ENCODE results near the gene CNOT11. TPM values are rescaled to one million over a fixed set of nuclear protein-coding genes. Genes with fewer than 3 reads are reported as not detected.
A peak's percentile ranks its signal among the peaks of the same experiment; 100 is the strongest.

CNOT11 gene
- total and polyA plus RNA-seq, 2 donors (not counting 1 experiment from before 2014, with no cell fraction given) = 16.3 to 53.1 TPM

GRCh38 chr2:101307950-101308431 lies 55.3 kb downstream of the CNOT11 start:
- Histone ChIP-seq H3K27me3 (ENCODE audit: control insufficient read depth, insufficient read depth, low read length) (no peaks in the 10 kb centered on the region), H2AFZ (ENCODE audit: low read length) (peak overlapping the region; percentile 37), H3K79me2 (ENCODE audit: control insufficient read depth, insufficient read depth, low read length) (peaks cover 52% of the 10 kb centered on the region), H3K9me3 (ENCODE audit: control insufficient read depth, insufficient read depth, low read depth, low read length) (no peaks in the 10 kb centered on the region), H3K27ac (ENCODE audit: insufficient read depth, low read length) (peak overlapping the region; percentile 68), H3K4me1 (ENCODE audit: control insufficient read depth, extremely low read depth, insufficient read depth, low read length) (peaks cover 9% of the 10 kb centered on the region), H3K4me2 (ENCODE audit: extremely low read depth, insufficient read depth, low read length) (peak overlapping the region; percentile 99), H4K20me1 (ENCODE audit: control insufficient read depth, extremely low read depth, insufficient read depth, low read length) (peaks cover 2% of the 10 kb centered on the region), H3K9ac (ENCODE audit: insufficient read depth, low read length) (peak overlapping the region; percentile 84), H3K4me3 (replicated peaks in 1 of 4; ENCODE audit: control extremely low read depth in 1 of 4, insufficient read depth in 1 of 4, low read depth in 3 of 4, low read length in 4 of 4) (peak overlapping the region; percentile 56 to 83 (median 73)), H3K36me3 (ENCODE audit: control insufficient read depth, insufficient read depth, low read length) (peaks cover 2% of the 10 kb centered on the region)
- DNase-seq (ENCODE audit: low read depth in 2 of 2) = peak in 1 of 2 donors; percentile 14
- TF ChIP-seq EZH2 (IDR thresholded peaks at IDR 0.05; ENCODE audit: low read length, missing control alignments) (no peak), CTCF (conservative IDR thresholded peaks at IDR 0.05 in 1 of 2, IDR thresholded peaks at IDR 0.05 in 1 of 2; ENCODE audit: low read depth in 1 of 2, low read length in 2 of 2) (no peak)

GRCh38 chr2:101308432-101309210 lies 55.9 kb downstream of the CNOT11 start, which contains the start of gene RNF149:
RNF149 (minus strand) TSS chr2:101308701; CDS start chr2:101308588, 113 bp downstream.
- Histone ChIP-seq H3K4me1 (ENCODE audit: control insufficient read depth, extremely low read depth, insufficient read depth, low read length) (peaks cover 9% of the 10 kb centered on the region), H3K9ac (ENCODE audit: insufficient read depth, low read length) (peak within 1 kb of the TSS; percentile 84), H3K4me2 (ENCODE audit: extremely low read depth, insufficient read depth, low read length) (peak within 1 kb of the TSS; percentile 99), H4K20me1 (ENCODE audit: control insufficient read depth, extremely low read depth, insufficient read depth, low read length) (peaks cover 2% of the 10 kb centered on the region), H2AFZ (ENCODE audit: low read length) (peak within 1 kb of the TSS; percentile 90), H3K9me3 (ENCODE audit: control insufficient read depth, insufficient read depth, low read depth, low read length) (no peaks in the 10 kb centered on the region), H3K36me3 (ENCODE audit: control insufficient read depth, insufficient read depth, low read length) (peaks cover 2% of the 10 kb centered on the region), H3K4me3 (replicated peaks in 1 of 4; ENCODE audit: control extremely low read depth in 1 of 4, insufficient read depth in 1 of 4, low read depth in 3 of 4, low read length in 4 of 4) (peak within 1 kb of the TSS; percentile 56 to 83 (median 73)), H3K79me2 (ENCODE audit: control insufficient read depth, insufficient read depth, low read length) (peaks cover 47% of the 10 kb centered on the region), H3K27me3 (ENCODE audit: control insufficient read depth, insufficient read depth, low read length) (no peaks in the 10 kb centered on the region), H3K27ac (ENCODE audit: insufficient read depth, low read length) (peak within 1 kb of the TSS; percentile 68)
- TF ChIP-seq EZH2 (IDR thresholded peaks at IDR 0.05; ENCODE audit: low read length, missing control alignments) (no peak), CTCF (conservative IDR thresholded peaks at IDR 0.05 in 1 of 2, IDR thresholded peaks at IDR 0.05 in 1 of 2; ENCODE audit: low read depth in 1 of 2, low read length in 2 of 2) (no peak)
- peak; percentile 82 to 92 for DNase-seq (ENCODE audit: low read depth in 2 of 2)

- no peak for DNase-seq (ENCODE audit: low read depth in 2 of 2)
- TF ChIP-seq EZH2 (IDR thresholded peaks at IDR 0.05; ENCODE audit: low read length, missing control alignments) (no peak), CTCF (conservative IDR thresholded peaks at IDR 0.05 in 1 of 2, IDR thresholded peaks at IDR 0.05 in 1 of 2; ENCODE audit: low read depth in 1 of 2, low read length in 2 of 2) (no peak)
- H3K4me1 ChIP-seq (ENCODE audit: control insufficient read depth, extremely low read depth, insufficient read depth, low read length) = peaks cover 9% of the 10 kb centered on the region
- H3K27me3 ChIP-seq (ENCODE audit: control insufficient read depth, insufficient read depth, low read length) = no peaks in the 10 kb centered on the region
- no peak overlapping the region for H3K9ac ChIP-seq (ENCODE audit: insufficient read depth, low read length)
- no peak overlapping the region for H3K4me2 ChIP-seq (ENCODE audit: extremely low read depth, insufficient read depth, low read length)
- H4K20me1 ChIP-seq (ENCODE audit: control insufficient read depth, extremely low read depth, insufficient read depth, low read length) = peaks cover 2% of the 10 kb centered on the region
- no peak overlapping the region for H2AFZ ChIP-seq (ENCODE audit: low read length)
- H3K4me3 ChIP-seq (replicated peaks in 1 of 4; ENCODE audit: control extremely low read depth in 1 of 4, insufficient read depth in 1 of 4, low read depth in 3 of 4, low read length in 4 of 4) = no peak overlapping the region
- peaks cover 32% of the 10 kb centered on the region for H3K79me2 ChIP-seq (ENCODE audit: control insufficient read depth, insufficient read depth, low read length)
- no peak overlapping the region for H3K27ac ChIP-seq (ENCODE audit: insufficient read depth, low read length)
- H3K36me3 ChIP-seq (ENCODE audit: control insufficient read depth, insufficient read depth, low read length) = peaks cover 2% of the 10 kb centered on the region
- H3K9me3 ChIP-seq (ENCODE audit: control insufficient read depth, insufficient read depth, low read depth, low read length) = no peaks in the 10 kb centered on the region
Observed at GRCh38 chr2:101310090-101310833, 57.6 kb downstream of the CNOT11 start.
